Loucy (cell line): Measurements from ENCODE around the gene PNMA8C.

ENCODE experiments used
- CTCF ChIP-seq: fragments of 200-600 bp; sonication (generic); conservative IDR thresholded peaks from 2 replicates; pipeline ENCODE4 v1.5.1; 2014; ENCODE audit warnings: mild to moderate bottlenecking, antibody characterized with exemption, low read length
- EZH2phosphoT487 ChIP-seq: fragments of 200-600 bp; IDR thresholded peaks from 2 replicates; pipeline ENCODE4 v1.6.1; 2018; ENCODE audit warnings: antibody characterized with exemption, mild to moderate bottlenecking, moderate library complexity, borderline replicate concordance

- no peak for TF ChIP-seq EZH2phosphoT487
- no peak for TF ChIP-seq CTCF
These were observed 48.0 kb downstream of the PNMA8C start for GRCh38 chr19:46380690-46381089.
